Measurements from ENCODE around the gene OTOS.

GRCh38 chr2:240147382-240147781 lies 6.9 kb upstream of the OTOS start:
- no peak for TF ChIP-seq CTCF (IDR thresholded peaks at IDR 0.05; ENCODE audit: poor library complexity, severe bottlenecking)
- TF ChIP-seq EZH2 (IDR thresholded peaks at IDR 0.05; ENCODE audit: borderline replicate concordance, insufficient read depth, low read length, poor library complexity, severe bottlenecking) = no peak

Data from neural cell (in vitro differentiated cells).